ENCODE results near the gene TMEM25.

- TF ChIP-seq, protein P1, sequence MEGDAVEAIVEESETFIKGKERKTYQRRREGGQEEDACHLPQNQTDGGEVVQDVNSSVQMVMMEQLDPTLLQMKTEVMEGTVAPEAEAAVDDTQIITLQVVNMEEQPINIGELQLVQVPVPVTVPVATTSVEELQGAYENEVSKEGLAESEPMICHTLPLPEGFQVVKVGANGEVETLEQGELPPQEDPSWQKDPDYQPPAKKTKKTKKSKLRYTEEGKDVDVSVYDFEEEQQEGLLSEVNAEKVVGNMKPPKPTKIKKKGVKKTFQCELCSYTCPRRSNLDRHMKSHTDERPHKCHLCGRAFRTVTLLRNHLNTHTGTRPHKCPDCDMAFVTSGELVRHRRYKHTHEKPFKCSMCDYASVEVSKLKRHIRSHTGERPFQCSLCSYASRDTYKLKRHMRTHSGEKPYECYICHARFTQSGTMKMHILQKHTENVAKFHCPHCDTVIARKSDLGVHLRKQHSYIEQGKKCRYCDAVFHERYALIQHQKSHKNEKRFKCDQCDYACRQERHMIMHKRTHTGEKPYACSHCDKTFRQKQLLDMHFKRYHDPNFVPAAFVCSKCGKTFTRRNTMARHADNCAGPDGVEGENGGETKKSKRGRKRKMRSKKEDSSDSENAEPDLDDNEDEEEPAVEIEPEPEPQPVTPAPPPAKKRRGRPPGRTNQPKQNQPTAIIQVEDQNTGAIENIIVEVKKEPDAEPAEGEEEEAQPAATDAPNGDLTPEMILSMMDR (IDR thresholded peaks at IDR 0.05), result no peak
- no peak for TF ChIP-seq POLR2A (IDR thresholded peaks at IDR 0.05)
Observed at GRCh38 chr11:118574636-118575035, 43.6 kb downstream of the TMEM25 start.
